Measurements from ENCODE around the gene RBM20. TPM values are rescaled to one million over a fixed set of nuclear protein-coding genes. Genes with fewer than 3 reads are reported as not detected.
A peak's percentile ranks its signal among the peaks of the same experiment; 100 is the strongest.
"Not testable (repeated sequence)": the region's sequence is repeated elsewhere in the genome, so short reads cannot be mapped to it uniquely, and the experiment has no call there.

Gene RBM20
- total RNA-seq, 2 donors from 2014 or later: 51.7 to 59.9 TPM

DNA sequence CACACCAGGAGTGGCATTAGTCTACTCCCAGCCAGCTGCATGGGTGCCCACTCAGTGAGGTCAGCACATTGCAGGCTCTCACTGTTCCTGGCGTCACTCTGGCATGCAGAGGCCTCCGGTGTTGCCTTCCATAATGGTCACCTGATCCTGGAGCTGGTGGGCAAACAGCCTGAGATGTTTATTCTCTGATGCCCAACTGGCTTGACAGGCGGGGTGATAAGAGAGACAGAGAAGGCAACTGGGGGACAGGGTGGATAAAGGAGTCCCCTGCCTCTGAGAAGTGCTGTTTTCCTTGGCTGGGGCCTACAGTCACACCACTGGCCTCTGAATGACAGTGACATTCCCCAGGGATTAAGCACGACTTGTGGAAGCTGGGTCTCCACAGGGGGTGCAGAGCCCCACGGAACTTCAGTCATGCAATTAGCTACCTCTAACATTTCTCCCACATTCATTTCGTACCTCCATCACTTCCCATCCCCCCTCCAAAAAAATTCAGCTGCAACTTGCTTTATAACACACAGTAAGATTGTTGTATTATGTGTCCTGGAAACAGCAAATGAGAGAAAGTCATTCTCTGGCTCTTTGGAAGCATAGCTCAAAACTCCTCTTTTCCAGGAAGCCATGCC, 7.1 kb upstream of the RBM20 start:
- Histone ChIP-seq H3K27ac (peak overlapping the region; percentile 82 to 91), H3K4me1 (peaks cover 0 to 29% of the 10 kb centered on the region in 2 donors)
- TF ChIP-seq, protein P1, sequence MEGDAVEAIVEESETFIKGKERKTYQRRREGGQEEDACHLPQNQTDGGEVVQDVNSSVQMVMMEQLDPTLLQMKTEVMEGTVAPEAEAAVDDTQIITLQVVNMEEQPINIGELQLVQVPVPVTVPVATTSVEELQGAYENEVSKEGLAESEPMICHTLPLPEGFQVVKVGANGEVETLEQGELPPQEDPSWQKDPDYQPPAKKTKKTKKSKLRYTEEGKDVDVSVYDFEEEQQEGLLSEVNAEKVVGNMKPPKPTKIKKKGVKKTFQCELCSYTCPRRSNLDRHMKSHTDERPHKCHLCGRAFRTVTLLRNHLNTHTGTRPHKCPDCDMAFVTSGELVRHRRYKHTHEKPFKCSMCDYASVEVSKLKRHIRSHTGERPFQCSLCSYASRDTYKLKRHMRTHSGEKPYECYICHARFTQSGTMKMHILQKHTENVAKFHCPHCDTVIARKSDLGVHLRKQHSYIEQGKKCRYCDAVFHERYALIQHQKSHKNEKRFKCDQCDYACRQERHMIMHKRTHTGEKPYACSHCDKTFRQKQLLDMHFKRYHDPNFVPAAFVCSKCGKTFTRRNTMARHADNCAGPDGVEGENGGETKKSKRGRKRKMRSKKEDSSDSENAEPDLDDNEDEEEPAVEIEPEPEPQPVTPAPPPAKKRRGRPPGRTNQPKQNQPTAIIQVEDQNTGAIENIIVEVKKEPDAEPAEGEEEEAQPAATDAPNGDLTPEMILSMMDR (IDR thresholded peaks at IDR 0.05): no peak

DNA sequence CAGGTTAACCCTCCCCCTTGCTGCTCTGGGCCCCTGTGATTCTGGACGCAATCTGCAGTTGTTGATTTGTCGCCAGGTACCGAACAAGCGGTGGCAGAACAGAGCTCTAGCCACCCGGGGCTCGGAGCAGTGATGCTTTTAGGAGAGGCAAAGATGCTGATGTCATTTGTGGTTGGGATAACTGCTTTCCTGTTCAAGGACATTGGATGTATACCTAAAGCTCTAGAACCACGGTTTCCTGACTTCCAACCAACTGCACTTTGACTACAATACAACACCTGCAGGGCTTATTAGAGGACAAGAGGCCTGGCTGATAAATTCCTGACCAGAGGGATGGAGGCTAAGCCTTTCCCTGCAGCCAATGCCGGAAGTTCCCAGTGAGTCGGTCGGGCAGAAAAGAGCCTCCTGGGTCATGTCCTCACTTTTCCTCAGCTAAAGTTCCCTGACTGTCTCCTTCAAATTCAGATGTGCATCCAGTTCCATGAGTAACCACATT, 6.5 kb upstream of the RBM20 start:
- no peaks in the 10 kb centered on the region for H3K36me3 ChIP-seq
- peaks cover 0 to 29% of the 10 kb centered on the region in 2 donors for H3K4me1 ChIP-seq
- H3K9me3 ChIP-seq: no peaks in the 10 kb centered on the region
- no peak for DNase-seq (ENCODE audit: low spot score)
- no peak overlapping the region for H3K4me3 ChIP-seq
- peak overlapping the region; percentile 82 to 91 for H3K27ac ChIP-seq
- no peaks in the 10 kb centered on the region for H3K27me3 ChIP-seq
- TF ChIP-seq, protein P1 (IDR thresholded peaks at IDR 0.05): no peak

More for the DNA sequence above, 7.1 kb upstream of the RBM20 start:
- peak; percentile 72 for DNase-seq (ENCODE audit: low spot score)
- H3K36me3 ChIP-seq: no peaks in the 10 kb centered on the region
- no peaks in the 10 kb centered on the region for H3K27me3 ChIP-seq
- H3K4me3 ChIP-seq: no peak overlapping the region
- H3K9me3 ChIP-seq: no peaks in the 10 kb centered on the region

DNA sequence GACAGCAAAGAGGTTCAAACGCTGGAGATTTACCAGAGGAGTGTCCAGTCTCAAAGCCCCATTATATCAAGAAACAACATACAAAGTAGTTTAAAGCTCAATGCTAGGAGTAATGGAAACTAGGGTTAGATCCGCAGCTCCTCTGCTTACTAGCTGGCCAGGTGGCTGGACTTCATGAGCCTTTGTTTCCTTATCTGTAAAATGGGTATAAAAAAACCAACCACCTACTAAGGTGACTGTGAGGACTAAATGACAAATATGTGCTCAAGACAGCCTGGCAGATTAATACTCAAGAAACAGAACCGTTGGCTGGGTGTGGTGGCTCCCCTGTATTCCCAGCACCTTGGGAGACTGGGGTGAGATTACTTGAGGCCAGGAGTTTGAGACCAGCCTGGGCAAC, 5.8 kb upstream of the RBM20 start:
- peaks cover 0 to 36% of the 10 kb centered on the region in 2 donors for H3K4me1 ChIP-seq
- H3K27me3 ChIP-seq: no peaks in the 10 kb centered on the region
- TF ChIP-seq, protein P1 (IDR thresholded peaks at IDR 0.05): no peak
- no peaks in the 10 kb centered on the region for H3K36me3 ChIP-seq
- no peak for DNase-seq (ENCODE audit: low spot score)
- H3K4me3 ChIP-seq: no peak overlapping the region
- no peaks in the 10 kb centered on the region for H3K9me3 ChIP-seq
- peak overlapping the region; percentile 82 to 91 for H3K27ac ChIP-seq

DNA sequence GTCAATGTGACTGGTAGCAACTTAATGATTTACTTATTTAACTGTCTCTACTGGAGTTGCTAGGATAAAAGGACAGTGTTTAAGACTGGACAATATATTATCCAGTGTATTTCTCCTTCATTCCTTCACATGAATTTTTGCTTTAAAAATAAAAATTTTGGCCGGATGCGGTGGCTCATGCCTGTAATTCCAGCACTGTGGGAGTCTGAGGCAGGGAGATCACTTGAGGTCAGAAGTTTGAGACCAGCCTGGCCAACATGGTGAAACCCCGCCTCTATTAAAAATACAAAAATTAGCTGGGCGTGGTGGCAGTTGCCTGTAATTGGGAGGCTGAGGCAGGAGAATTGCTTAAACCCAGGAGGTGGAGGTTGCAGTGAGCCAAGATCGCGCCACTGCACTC, 5.1 kb upstream of the RBM20 start:
- not testable (repeated sequence) for DNase-seq (ENCODE audit: low spot score); H3K9me3 ChIP-seq; H3K27me3 ChIP-seq; H3K36me3 ChIP-seq; H3K4me3 ChIP-seq
- peak overlapping the region in 1 of 2 donors; percentile 97 for H3K27ac ChIP-seq
- peaks cover 0 to 44% of the 10 kb centered on the region in 2 donors for H3K4me1 ChIP-seq

DNA sequence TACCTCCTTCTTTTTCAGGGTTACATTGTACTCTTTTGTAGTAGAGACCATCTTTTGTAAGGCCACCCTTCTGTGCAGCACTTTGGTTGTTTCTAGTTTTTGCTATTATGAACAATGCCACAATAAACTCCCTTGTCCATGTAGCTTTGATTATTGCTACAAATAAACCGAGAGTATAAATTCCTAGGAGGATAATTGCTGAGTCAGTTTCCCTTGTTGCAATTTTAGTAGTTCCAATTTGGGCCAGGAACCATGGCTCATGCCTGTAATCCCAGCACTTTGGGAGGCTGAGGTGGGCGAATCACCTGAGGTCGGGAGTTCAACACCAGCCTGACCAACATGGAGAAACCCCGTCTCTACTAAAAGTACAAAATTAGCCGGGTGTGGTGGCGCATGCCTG, 4.3 kb upstream of the RBM20 start:
- H3K9me3 ChIP-seq; H3K4me3 ChIP-seq; H3K27me3 ChIP-seq; DNase-seq (ENCODE audit: low spot score); H3K36me3 ChIP-seq: not testable (repeated sequence)
- H3K4me1 ChIP-seq: peaks cover 0 to 52% of the 10 kb centered on the region in 2 donors
- H3K27ac ChIP-seq: peak overlapping the region in 1 of 2 donors; percentile 97

DNA sequence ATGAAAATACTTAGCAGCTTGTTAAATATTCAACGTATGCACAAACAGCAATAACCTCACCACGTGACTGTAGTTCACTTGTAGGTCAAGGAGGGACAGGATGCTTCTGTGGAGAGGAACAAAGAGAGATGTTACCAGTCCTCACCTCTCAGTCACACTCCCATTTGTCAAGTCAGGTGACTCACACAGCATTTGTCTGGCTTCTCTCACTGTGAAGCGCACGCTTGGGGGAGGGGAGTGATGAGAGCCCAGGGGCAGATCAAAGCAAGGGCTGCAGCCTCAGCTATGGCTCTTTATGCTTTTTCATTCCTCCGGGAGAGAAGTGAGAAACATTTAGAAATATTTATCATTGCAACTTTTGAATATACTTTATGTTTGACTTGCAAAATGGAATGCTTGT, 2.9 kb upstream of the RBM20 start:
- peak overlapping the region; percentile 85 to 97 for H3K27ac ChIP-seq
- H3K9me3 ChIP-seq: no peaks in the 10 kb centered on the region
- DNase-seq (ENCODE audit: low spot score): no peak
- no peaks in the 10 kb centered on the region for H3K27me3 ChIP-seq
- H3K36me3 ChIP-seq: no peaks in the 10 kb centered on the region
- H3K4me3 ChIP-seq: no peak overlapping the region
- TF ChIP-seq, protein P1 (IDR thresholded peaks at IDR 0.05): no peak
- peaks cover 0 to 48% of the 10 kb centered on the region in 2 donors for H3K4me1 ChIP-seq
